Superior temporal gyrus (tissue), 1 donor: ENCODE data around the gene ZC3H12A.

ENCODE experiments used
- DNase-seq: peaks from one replicate; pipeline ENCODE4 v3.0.0-alpha.2; 2016; ENCODE audit errors: extremely low spot score

The ZC3H12A gene

DNA sequence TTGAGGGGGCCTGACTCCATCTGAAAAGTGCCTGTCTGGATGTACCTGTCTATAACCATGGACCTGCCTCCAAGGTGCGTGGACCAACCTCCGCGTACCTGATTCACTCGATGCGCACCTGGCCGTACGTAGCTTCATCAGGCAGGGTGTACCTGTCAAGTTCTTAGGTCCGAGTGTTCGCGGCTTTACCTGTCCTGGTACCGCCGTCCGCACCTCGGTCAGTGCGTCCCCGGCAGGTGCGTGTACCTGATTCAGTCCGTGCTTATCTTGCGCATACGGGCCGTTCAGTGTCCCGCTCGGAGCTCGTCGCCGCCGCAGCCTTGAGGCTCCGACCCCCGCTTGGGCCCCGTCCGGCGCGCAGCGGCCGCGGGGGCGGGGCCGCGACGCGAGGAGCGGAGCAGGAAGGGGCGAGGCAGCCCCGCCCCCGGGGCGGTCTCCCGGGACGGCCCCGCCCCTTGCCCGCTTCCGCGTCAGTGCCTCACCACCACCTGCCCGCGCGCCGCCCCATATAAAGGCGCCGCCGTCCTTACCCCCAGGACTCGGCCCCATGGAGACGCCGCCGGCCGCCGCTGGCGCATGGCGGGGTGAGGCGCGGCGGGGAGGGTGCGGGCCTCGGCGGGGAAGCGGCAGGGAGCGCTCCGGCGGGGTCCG, at the start of gene ZC3H12A:
ZC3H12A (plus strand) TSS at position 535 of the 651 bp plus-strand sequence. CDS start 917 bp downstream, outside the sequence.
- DNase-seq: peak; percentile 85

DNA sequence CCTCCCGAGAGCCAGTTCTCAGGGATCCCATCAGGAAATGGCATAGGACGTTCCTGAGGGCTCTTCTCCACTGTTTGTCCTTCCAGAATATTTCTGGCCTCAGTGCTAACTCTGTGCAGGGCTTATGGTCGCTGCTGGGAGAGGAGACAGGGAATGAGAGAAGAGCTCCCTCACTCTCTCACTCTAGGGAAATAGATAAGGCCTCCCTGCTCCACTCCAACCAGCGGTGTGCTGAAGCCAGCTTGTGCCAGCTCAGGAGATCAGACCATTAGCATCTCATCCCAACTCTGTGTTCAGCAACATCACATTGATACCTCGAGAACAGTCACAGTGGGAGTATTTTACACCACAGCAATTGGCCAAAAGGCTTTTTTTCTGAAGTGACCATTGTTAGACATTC, 49.2 kb upstream of the ZC3H12A start:
- no peak for DNase-seq

DNA sequence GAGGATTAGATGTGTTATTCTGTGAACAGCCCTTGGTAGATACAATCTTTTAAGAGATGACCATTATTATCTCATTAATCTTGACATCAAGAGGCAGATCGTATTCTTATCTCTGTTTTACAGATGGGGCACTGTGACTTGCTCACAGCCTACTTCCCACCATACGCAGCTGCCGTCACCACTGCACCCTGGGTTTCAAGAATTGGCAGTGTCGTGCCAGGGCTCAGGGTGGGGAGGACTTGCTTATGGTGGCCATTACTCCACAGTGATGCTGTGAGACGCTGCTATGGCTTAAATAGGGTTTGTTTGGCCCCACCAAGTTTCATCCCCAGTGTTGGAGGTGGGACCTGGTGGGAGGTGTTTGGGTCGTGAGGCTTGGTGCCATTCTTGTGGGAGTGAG, 45.4 kb upstream of the ZC3H12A start:
- DNase-seq: no peak

DNA sequence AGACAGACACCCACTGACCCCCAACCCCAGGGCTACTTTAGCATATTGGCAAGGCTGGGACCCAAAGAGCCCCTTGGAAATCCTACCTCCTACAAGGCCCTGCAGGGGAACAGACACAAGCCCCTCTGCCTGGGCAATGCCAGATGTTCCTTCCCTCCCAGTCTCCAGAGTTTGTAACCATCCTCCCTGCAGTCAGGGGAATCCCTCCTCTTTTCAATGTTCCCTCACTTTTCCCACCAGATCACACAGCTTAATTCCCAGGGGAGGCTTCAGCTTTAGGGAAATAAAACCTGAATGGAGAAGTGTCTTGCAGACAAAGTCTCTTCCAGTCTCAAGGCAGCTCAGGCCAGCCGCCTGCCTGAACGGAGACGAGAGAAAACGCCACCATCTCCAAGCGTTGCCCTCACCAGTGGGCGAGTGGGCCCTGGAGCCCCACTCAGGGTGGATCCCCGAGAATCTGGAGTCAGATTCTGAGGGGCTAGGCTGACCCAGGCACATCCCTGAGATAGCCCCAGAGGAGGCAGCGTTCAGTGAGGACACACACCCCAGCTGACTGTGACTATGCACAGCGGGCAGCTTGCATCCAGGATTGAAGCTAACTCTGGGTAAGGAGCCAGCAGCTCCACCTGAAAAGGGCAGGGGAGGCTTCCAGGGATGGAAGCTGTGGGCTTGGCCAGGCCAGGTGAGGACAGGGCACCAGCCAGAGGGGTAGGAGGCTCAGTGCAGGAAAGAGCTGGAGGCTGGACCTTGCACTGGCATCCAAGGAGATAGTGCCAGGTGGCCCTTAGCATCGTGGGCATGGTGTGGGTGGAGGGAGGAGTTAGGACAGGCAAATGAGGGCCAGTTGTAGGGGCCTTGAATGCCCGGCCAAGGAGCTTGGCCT, 44.0 kb upstream of the ZC3H12A start:
- no peak for DNase-seq

DNA sequence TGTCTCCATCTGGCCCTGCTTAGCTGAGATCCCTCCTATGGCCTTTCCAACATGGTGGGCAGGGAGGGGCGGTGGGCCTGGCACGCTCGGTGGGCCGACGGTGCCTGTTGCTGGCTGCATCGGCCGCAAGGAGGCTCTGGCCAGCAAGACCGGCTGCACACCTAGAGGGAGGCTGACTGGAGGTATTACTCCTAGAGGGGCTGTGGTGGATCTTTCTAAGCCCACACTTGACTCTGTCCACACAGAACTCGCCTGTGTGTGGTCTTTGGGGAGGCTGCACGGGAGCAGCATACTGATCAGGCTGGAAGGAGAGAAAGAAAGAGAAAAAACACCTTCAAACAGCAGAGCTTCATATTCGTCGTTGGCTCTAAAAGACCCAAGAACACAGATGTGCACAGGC, 41.7 kb upstream of the ZC3H12A start:
- DNase-seq: no peak

DNA sequence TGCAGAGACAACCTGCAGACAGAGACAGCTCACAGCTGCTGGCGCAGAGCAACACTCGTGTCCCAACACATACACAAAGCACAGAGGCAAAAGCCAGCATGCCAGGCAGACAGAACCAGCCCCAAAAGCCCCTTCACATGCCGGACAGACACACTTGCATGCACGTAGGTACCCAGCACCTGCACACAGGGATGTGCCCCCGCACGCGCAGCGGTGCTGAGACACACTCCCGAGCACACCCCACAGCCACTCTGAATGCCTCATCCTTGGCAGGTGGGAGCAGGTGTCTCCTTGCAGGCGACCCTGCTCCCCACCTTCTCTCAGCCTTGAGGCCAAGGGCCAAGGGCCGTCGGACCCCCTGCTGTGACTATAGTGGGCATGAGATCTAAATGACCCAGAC, 41.2 kb upstream of the ZC3H12A start:
- no peak for DNase-seq

DNA sequence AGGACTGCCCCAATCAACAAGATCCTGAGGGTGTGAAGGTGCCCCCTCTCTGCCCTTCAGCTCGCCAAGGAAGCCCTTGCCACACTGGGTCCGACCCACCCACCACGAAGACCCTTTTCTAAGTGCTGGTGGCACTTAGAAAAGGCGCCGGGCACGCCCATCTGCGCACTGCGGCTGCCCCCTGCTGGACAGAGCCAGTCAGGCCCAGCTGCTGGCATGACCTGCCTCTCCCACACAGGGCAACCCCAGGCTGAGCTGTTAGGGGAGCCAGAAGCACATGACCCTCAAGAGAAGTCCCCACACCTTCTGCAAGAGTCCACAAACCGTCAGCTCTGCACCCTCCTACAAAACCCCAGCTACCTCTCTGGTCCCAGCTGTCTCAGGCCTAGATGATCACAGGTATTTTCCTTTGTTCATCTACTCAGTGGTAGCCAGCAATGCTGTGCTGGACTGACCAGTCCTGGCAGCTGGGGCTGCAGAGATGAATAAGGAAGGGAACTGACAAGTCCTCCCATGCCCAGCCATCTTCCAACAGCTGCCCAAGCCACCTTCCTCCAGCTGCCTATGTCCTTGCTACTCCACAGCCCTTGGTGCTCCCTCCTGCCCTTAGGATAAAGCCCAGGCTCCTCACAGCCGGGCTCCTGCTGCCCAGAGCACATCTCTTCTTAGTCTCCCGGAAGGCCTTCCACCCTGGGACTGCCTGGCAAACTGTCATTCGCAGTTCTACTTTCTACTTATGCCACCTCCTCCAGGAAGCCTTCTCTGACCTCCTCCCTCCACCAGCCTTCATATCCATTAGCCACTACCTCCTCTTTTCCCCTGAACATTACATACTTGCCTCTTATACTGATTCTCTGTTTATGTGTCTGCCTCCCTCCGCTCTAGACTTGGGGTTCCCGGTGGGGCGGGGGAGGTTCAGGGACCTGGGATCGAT, 39.8 kb upstream of the ZC3H12A start:
- DNase-seq: peak; percentile 82

DNA sequence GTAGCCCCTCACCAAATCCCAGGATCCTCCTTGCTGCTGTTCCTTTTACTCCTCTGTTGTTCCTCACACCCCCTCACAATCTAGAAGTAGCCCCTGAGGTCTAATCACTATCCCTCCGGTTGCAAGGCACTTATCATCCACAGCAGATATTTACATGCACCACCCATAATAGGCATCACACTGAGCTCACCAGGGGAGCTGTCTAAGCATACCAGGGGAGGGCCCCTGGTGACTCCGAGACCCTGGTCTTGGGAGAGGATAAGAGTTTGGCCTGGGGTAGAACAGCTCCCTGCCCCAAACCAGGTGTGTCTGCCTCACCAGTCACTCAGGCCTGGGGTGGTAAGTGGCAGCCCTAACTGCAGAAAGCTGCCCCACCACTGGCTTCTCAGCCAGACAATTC, 37.3 kb upstream of the ZC3H12A start:
- no peak for DNase-seq

DNA sequence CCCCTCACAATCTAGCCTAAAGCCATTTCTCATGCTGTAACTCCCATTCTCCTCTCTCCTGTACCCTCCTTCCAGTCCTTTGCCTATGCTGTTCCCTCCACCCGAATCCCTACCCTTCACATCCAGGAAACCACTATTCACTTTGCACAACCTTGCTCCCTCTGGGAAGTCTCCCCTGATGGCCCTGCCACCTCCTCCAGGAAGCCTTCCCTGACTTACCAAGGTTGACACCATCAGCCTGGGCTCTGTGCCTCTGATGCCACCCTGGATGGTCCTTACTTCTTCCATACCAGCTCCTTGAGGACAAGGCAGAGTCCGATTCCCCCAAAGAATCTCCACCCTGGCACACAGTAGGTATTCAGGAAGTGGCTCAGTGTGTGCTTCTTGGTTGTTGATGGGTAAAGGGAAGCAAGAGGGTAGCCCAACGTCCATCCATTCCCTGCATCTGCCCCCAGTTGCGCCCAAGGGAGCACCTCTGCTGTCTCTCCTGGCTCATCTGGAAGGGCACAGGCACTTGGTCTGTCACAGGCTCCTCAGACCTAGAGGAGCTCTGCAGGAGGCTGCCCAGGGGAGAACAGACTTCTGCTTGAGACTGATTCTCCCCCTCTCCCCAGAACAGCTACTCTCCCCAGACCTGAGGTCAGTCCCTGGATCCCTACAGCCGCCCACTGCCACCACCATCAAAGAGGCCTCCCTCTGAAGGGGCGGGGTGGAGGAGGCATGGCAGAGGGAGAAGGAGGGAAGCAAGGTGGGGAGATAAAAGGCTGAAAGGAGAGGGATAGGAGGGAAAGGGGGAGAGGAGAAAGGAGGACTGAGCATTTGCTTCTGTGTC, 36.1 kb upstream of the ZC3H12A start:
- DNase-seq: no peak

DNA sequence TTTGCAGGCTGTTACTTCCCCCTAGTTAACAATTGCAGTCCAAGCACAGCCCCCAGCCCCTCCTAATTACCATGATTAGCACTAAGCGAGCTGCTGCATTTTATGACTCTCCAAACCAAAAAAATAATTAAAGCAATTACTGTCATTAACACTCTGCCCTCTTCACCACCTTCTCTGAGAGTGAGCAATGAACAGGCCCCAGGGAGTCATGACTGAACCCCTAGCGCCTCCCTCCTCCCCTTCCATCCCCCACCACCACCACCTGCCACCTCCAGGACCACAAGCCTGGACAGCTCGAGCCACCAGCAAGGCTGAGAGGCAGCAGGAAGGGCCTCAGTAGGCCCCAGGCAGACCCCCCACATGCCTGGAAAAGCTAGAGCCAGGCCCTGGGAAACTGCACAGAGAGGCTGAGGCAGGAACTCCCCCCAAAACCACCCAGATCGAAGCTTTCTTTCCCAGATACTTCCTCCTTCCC, 35.5 kb upstream of the ZC3H12A start:
- no peak for DNase-seq

DNA sequence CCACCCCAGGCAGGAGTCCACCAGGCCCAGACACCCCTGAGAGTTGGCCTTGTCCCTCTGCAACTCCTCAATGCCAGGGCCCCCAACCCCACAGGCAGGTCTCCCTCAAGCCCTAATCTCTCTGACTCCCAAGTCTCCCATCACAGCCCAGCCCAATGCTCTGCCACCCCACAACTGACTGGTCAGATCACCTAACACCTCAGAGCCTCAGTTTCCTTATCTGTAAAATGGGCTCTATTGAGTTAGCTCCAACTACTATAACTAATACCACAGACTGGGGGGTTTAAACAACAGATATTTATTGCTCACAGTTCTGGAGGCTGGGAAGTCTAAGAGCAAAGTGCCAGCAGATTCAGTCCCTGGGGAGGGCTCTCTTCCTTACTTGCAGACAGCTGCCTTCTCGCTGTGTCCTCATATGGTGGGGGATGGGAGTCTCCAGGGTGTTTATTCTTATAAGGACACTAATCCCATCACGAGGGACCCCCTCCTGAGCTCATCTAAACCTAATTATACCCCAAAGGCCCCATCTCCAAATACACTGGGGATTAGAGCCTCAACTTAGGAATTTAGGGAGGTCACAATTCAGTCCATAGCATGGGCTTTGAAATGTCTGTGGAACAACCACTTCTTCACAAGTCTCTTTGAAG, 34.9 kb upstream of the ZC3H12A start:
- DNase-seq: no peak

DNA sequence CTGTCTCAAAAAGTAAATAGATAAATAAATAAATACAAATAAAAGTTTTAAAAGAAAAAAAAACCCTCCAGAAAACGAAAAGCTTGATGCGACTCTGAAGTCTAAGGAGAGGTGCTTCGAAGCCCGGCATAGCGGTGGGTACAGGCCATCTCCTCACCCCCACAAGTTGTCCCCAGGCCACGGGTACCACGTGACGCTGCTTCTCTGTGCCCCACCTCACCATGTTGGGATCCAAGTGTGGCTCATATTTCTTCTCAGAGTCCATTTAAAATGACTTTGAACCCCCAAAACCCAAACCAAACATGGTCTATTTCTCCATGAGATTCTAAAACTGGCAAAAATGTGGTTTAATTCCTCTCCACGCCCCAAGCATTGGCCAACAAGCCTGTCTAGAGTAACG, 32.9 kb upstream of the ZC3H12A start:
- no peak for DNase-seq

DNA sequence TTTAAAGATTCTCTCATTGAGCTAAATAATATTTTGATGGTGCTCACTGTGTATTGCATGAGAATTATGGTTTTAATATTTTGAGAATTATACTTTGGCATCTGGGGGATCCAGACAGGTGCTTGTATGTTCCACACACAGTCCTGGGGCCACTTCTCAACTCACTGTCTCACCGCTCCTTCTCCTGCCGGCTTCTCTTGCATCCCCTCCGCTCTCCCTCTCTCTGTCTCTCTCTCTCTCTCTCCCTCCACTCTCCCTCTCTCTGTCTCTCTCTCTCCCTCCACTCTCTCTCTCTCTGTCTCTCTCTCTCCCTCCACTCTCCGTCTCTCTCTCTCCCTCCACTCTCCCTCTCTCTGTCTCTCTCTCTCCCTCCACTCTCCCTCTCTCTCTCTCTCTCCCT, 32.2 kb upstream of the ZC3H12A start:
- DNase-seq: no peak

DNA sequence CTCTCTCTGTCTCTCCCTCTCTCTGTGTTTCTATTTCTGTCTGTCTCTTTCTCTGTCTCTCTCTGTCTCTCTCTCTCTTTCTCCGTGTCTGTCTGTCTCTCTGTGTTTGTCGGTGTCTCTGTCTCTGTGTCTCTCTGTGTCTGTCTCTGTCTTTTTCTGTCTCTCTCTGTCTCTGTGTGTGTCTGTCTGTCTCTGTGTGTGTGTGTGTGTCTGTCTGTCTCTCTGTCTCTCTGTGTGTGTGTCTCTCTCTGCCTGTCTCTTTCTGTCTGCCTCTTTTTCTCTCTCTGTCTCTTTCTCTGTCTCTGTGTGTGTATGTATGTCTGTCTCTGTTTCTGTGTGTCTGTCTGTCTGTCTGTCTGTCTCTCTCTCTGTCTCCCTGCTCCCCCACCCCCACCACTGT, 31.7 kb upstream of the ZC3H12A start:
- DNase-seq: no peak

DNA sequence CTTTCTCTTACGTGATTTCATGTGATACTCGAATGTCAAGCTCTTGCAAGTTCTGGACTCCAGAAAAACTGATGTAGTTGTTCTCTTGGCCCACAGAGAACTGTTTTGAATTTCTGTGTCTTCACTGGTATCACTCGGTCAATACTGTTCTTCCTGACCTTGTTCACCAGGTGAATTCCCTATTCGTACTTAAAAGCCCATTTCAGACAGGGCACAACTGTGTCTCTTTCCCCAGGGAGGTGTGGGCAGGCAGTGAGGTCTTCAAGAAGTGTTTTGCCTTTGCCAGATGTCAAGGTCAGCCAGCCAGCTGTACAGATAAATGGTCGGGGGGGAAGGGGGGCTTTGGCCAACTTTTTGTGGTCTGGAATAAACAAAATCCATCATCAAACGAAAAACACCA, 27.5 kb upstream of the ZC3H12A start:
- DNase-seq: no peak

DNA sequence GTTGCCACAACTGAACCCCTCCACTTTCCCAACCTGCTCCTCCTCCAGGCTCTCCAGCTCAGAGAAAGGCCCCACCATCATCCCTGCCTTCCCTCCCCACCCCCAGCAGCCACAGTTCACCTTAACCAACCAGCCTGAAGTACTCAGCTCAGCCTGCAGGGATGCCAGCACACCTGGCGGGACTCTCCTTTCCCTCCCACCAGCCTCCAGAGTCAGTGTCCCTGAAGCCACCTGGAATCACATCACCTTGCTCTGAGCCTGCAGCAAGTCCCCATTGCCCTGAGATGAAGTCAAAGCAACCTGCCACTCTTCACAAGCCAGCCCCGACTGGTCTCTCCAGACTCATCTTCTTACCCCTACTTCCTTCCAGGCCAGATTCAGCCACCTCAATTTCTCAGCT, 26.2 kb upstream of the ZC3H12A start:
- DNase-seq: no peak

DNA sequence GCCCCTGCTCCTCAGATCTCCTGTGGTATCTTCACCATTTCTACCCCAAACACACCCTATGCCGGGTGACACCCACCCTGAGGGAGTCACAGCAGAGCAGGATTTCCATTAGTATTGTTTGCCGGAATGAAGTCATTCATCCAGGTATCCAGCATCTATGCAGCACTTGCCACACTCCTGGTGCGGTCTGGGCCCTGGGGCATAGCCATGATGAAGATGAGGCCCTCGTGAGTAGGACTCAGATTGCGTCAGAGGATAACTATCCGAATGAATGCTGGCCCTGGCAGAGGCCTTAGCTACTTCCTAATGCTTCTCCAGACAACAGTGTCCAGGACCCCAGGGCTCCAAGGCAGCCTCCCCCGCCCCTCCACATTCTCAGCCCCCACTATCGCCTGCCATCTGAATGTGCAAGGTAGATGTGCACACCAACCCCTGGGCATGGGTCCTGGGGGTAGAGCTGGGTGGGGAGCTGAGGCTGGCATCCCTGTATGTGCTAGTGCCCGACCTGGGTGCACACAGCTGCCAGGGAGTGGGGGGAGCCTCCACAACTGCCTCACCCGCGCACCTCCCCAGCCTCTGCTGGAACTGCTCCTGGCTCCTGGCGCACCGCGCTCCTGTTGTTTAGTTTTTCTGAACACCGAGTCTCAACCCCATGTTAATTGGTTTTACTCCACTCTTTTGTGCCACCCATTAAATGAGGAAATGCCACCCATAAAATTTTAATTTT, 25.5 kb upstream of the ZC3H12A start:
- no peak for DNase-seq

DNA sequence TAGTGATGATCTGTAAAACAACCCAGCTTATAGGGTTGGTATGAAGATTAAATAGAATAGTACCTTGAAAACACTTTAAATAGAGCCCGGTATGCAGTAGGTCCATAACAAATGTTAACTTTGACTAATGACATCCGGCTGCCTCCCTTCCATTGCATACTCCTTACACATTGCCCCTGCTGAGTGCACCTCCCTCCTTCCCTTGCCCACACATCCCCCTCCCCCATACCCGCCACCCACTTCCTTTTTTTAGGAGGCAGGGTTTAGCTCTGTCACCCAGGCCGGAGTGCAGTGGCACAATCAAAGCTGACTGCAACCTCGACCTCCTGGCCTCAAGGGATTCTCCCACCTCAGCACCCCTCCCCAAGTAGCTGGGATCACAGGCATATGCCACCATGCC, 24.4 kb upstream of the ZC3H12A start:
- DNase-seq: no peak

DNA sequence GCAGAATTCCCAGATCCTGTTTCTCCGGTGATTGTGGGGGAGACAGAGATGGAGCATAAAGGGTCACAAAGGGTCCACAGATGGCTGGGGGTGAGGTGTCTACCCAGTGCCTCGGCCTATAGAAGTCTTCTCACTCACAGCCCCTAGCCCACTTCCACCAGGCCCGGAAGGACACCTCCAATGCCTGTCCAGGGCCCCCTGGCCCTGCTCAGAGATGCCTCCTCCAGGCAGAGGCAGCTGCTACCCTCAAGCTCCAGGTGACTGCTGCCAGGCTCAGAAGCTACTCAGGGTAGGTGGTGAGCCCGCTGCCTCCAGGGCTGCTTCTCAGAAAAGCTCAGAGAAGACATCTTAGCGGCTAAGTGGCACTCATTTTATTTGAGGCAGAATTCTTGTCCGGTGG, 22.0 kb upstream of the ZC3H12A start:
- DNase-seq: no peak

DNA sequence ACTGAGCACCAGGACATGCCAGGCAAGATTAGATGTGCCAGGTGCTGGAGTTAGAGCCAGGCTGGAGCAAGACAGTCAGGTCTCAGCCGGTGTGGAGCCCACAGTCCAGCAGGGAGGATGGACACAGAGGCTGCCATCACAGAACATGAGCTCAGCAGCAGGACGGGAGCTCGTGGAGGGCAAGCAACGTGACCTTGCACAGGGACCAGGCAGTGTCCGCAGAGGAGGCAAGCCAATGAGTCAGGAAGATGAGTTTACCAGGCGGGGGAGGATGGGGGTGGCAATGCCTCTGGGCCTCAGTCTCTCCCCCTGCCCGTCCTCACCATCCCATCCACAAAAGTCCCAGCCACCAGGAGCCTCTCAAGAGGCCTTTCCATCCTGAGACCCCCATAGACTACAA, 20.7 kb upstream of the ZC3H12A start:
- no peak for DNase-seq
